SK-N-DZ (cell line): Measurements from ENCODE around the gene ARHGAP21.
A peak's percentile ranks its signal among the peaks of the same experiment; 100 is the strongest.
"Not testable (repeated sequence)": the region's sequence is repeated elsewhere in the genome, so short reads cannot be mapped to it uniquely, and the experiment has no call there.

ENCODE experiments used
- DNase-seq: peaks from one replicate; pipeline ENCODE4 v3.0.0-alpha.2; 2015; ENCODE audit warnings: low spot score

The ARHGAP21 gene

DNA sequence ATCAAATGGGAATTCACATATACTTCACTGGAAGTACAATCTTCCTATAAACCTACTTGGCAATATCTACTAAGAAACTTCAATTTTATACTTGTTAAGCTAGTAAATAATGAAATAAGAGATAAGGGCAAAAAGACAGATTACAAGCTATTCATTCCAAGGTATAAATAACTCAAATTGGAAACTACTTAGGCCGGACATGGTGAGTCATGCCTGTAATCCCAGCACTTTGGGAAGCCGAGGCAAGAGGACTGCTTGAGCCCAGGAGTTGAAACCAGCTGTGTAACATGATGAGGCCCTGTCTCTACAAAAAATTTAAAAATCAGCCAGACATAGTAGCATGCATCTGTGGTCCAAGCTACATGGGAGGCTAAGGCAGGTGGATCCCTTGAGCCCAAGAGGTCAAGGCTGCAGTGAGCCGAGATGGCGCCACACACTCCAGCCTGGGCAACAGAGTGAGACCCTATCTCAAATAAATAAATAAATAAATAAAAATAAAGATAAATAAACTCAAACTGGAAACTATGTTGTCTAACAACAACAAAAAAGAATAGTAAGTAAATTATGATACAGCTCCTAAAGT, 37.6 kb downstream of the ARHGAP21 start:
- no peak for DNase-seq

DNA sequence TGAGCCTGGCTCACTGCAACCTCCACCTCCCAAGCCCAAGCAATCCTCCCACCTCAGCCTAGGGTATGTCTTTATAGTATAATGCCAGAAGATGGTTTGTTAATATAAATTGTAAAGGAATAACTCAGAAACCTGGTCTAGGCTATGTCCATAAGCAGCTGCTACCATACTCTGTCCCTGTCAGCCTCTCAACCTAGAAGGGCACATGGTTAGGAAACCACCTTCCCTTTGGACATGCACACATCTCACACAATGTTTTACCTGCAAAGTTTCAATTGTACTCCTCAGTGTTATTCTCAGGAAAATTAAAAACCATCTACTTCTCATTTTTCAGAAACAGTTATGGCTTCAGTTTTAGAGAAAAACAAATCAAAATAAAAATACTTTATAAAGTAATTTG, 40.1 kb downstream of the ARHGAP21 start:
- DNase-seq = no peak

DNA sequence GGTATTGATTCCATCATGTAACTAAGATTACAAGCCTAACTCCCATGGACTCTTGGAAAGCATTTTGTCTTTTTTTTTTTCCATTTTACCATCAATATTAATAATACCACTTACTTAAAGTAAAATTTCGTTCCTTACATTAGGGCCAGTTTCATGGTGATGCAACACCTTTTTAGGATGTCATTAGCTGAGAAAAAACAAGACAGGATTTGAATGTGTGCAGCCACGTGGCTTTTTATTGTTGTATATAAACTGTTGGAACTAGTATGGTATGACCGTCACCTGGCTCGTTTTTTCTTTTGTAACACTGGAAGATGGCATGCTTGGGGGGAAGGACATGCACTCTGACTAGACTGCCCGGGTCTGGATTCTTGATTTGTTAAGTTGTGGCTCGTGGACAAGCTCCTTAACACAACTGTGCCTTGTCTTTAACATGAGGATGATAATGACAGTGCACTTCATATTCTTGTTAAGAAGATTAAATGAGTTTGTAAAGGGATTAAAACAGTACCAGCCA, 42.1 kb downstream of the ARHGAP21 start:
- no peak for DNase-seq

DNA sequence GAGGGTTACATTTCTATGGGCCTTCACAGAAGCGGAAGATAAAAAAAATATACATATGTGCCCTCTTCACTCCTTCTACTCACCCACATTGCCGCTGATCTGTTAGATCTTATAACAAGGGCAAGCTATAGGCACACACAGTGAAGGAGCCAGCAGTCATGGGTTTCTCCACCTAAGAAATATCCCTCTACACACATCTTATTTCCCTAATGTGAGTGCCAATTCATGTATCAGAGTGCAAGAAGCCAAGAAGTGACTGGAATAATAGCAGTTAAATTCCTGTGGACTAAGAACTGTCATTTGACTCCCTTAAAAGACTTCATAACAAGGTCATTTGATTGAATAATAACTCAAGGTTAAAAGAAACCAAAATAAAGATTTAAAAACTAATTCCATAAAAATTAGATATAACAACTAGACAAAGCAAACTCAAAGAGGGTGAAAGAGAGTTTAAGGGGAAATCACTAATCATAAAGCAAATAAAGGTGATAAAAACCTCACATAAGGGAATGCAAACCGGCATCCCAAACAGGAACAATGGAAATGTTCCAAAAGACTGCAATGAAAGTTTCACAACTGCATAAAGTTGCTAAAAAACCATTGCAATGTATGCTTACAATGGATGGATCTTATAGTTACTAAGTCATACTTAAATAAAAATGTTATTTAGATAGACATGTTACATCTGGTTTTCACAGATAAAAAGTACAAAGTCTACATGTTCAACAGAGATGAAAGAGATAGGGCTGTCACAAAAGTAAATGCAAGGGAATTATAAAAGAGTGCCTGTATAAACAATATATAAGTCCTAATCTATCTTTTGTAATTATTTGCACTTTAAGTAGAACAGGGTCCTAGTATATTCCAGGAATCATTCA, 42.8 kb downstream of the ARHGAP21 start:
- DNase-seq = no peak

DNA sequence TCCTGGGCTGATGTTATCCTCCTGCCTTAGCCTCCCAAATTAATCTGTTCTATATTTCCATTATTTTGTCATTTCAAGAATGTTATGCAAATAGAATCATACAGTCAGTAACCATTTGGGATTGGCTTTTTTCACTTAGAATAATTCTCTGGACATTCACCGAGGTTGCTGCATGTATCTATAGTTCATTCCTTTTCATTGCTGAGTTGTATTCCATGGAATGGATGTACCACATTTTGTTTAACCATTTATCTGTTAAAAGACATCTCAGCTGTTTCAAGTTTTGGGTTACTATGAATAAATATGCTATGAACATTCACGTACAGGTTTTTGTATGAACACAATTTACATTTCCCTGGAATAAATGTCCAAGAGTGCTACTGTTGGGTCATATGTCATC, 44.9 kb downstream of the ARHGAP21 start:
- no peak for DNase-seq

DNA sequence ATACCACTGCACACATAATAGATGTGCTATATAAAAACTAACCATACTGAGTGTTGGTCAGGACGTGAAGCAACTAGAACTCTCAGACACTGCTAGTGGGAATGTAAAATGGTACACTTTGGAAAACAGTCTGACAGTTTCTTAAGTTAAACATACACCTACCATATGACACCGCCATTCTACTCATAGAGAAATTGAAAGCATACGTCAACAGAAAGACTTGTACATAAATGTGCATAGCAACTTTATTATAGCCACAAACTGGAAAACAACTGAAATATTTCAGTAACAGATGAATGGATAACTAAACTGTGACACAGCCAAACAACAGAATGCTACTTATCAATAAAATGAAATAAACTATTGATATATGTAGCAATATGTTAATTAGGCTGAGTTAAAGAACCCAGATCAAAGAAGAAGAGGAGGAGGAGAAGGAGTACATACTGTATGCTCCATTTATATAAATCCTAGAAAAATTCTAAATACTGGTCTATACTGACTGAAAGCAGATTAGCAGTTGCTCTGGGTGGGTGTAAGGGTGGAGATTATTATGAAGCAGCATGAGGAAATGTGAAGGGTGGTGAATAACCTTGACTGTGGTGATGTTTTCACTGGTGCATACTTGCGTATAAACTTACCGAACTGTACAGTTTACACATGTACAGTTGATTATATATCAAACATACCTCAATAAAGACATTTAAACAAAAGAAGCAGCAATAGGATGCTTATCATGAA, 48.6 kb downstream of the ARHGAP21 start:
- DNase-seq = no peak

DNA sequence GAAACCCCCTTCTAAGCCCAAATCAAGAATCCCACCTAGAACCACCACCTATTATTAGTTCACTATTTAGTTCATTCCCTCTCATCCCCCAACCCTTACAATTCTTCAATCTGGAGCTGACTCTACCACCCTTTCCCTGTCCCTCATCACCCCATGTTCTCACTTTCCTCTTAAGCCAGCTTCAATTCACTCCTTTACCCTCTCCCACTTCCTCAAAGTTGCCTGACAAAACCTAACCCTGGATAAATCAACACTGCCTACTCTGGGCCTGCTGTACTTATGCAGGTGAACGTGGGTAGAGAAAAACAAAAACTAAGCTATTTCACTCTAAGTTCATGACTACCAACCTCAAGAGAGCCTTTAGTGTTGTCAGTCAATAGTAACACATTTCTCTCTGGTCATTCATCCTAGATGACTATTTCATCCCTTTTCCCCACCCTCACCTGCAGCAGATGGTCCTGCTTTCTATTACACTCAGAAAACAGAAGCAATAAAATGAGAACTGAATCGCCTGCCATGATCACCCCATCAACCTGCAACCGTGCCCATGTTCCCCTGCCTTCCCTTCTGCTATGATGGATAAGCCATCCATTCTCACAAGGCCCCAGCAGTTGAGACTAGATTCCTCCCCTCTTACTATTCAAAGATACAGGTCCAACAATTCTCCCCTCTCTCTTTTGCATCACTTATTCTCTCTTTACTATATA, 52.6 kb downstream of the ARHGAP21 start:
- DNase-seq = no peak

DNA sequence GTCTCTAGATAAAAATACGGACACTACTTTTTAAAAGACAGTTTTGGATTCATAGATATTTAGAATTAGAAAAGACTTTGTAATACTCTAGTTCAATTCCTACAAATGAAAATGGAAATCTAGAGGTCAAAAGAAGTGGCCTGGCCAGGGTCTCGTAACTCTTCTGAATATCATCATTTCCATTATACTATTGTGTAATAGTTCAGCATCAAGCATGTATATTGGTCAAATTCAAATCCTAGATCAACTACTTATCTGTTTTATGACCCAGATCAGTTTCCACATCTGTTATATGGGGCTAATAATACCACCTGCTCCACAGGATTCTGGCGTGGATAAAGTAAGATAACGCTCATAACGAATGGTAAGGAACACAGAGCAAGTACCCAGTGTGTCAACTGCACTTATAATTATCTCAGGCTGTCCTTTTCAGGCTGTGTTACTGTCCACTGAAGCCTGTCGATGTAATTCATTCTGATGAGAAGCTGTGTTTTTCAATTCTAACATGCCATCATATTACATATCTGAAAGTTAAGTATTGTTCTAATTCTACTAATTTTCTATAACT, 54.3 kb downstream of the ARHGAP21 start:
- DNase-seq = peak; percentile 1

DNA sequence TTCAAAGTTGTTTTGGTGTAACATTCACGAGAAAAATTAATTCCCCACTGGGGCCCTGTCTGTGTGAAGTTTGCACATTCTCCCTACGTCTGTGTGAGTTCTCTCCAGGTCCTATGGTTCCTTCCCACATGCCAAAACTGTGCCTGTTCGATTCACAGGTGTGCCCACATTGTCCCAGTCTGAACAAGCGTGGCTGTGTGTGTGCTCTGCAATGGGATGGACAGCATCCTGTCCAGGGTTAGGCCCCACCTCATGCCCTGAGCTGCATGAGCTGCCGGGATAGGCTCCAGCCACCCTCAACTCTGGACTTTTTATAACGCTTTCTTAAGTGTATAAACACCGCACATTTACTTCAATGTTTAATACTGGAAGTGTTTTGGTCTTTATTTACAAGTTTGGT, 55.4 kb downstream of the ARHGAP21 start:
- no peak for DNase-seq

DNA sequence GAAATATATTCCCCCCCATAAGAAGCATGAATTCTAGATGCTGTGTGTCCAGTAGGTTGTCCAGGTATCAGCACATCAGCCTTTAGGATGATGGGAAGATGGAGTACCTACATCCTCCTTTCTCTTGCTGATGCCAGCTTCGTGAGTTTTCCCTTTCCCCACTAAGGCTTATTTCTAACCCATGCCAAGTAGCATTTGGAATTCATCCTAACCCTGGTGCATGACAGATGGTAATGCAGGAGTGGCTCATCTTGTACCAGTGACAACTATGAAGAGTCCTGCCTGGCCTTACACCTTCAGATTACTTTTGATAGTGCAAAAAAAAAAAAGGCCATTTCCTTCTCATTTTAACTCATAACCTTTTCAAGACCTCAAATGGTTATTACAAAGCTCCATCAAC, 58.7 kb downstream of the ARHGAP21 start:
- DNase-seq = no peak

DNA sequence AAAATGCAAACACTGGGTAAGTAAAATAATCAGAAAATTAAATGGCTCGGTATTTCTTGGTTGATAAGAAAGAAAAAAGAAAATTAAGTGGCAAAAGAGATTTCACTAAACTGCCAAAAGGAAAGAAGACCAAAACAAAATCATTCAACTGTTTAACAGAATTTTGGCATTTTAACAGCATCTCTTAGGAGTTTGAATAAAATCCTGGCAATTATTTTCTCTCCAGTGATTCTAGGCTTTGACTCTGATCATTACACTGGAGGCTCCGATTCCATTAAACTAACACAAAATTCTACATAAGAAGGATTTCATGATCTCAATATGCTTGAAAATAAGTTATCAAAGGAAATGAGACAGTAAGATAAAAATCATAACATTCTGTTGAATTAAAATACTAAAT, 62.3 kb downstream of the ARHGAP21 start:
- no peak for DNase-seq

DNA sequence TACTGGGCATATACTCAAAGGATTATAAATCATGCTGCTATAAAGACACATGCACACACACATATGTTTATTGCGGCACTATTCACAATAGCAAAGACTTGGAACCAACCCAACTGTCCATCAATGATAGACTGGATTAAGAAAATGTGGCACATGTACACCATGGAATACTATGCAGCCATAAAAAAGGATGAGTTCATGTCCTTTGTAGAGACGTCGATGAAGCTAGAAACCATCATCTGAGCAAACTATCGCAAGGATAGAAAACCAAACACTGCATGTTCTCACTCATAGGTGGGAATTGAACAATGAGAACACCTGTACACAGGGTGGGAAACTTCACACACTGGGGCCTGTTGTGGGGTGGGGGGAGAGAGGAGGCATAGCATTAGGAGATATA, 65.4 kb downstream of the ARHGAP21 start:
- not testable (repeated sequence) for DNase-seq

DNA sequence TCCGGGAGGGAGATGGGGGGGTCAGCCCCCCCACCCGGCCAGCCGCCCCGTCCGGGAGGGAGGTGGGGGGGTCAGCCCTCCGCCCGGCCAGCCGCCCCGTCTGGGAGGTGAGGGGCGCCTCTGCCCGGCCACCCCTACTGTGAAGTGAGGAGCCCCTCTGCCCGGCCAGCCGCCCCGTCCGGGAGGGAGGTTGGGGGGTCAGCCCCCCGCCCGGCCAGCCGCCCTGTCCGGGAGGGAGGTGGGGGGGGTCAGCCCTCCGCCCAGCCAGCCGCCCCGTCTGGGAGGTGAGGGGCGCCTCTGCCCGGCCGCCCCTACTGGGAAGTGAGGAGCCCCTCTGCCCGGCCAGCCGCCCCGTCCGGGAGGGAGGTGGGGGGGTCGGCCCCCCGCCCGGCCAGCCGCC, 67.4 kb downstream of the ARHGAP21 start:
- DNase-seq = not testable (repeated sequence)

DNA sequence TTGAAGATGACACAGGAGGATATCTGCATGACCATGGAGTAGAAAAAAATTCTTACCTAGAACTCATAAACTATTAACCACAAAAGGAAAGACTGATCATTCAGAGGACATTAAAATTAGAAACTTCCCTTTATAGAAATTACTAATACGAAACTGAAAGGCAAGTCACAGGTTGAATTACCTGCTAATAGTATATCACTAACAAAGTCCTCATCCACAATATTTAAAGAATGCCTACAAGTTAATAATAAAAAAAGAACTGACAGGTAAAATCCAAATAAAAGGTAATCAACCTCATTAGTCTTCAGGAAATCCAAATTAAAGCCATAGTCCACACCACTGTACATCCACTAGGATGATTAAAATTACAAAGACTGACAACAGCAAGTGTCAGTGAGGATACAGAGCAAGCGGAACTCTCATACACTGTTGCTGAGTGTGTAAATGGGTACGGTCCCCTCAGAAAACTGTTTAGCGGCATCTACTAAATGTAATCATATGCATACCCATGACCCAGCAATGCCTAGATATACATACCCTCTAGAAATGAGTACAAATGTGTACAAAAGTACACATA, 71.2 kb downstream of the ARHGAP21 start:
- no peak for DNase-seq

DNA sequence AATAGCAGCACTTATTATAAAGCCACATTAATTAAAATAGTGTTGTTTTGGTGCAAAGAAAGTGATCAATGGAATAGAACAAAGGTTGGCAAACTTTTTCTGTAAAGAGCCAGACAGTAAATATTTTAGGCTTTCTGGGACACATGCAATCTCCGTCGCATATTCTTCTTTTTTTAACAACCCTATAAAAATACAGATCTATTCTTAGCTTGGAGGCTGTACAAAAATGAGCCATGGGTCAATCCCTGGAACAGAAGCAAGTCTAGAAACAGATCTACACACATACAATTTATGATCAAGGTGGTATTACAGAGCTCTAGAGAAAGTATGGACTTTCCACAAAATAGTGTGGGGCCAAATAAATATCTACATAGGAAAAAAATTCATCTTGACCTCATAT, 71.8 kb downstream of the ARHGAP21 start:
- no peak for DNase-seq

DNA sequence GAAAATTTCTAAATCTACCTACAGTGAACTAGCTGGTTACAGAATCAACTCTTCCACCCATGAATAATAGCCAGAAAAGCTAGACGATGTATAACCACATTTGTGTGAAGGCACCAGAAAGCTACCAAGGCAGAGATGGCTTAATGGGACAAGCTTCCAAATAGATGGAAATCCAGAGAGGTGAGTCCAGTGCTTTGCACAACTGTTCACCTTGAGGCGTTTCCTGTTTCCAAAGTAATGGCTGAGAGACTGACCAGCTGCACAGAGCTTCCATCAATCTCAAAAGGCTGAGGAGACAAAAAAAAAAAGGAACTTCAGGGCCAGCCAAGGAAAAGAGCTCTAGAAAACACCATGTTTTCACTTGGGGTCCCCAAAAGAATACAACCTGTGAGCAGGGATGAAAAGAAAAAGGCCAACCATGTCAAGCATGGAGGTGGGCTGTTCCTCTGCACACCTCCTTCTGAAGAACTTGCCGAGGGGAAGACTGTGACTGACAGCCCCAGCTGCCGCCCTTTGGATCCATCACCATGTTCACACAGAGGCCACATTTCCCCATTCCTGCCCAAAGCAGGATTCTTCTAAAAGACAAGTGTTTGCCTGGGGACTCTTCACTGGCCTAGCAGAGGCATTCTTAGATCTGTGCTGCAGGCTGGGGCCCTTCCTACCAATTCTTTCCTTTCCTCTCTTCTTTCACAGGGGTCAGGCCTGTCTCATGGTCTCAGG, 72.9 kb downstream of the ARHGAP21 start:
- DNase-seq = no peak

DNA sequence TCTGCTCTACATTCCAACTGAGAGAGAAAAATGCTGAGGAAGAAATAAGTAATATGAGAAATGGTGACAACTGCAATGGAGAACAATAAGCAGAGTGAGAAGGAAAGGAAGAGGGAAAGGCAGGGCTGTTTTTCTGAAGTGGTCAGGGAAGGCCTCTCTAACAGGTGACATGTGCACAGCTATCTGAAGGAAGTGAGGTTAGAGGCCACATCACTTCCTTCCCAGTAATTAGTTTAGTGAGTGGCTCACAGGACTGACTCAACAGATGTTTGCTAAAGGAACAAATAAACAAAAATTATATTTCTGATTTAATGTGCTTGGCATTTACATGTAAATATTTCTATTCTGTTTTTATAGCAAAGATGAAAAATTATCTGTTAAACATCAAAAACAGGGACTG, 77.9 kb downstream of the ARHGAP21 start:
- no peak for DNase-seq

DNA sequence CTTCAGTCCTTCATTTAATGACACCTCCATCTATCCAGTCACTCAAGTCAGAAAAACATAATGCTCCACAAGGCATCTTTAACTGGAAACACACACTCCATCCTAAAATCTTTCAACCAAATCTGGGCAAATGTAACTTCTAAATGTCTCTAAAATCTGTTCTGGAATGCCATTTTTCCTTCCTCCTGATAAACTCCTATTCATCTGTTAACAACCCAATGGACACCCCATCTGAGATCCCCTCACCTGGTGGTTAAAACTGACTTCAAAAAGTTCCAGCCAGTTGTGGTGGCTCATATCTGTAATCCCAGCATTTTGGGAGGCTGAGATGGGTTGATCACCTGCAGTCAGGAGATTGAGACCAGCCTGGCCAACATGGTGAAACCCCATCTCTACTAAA, 78.7 kb downstream of the ARHGAP21 start:
- no peak for DNase-seq

DNA sequence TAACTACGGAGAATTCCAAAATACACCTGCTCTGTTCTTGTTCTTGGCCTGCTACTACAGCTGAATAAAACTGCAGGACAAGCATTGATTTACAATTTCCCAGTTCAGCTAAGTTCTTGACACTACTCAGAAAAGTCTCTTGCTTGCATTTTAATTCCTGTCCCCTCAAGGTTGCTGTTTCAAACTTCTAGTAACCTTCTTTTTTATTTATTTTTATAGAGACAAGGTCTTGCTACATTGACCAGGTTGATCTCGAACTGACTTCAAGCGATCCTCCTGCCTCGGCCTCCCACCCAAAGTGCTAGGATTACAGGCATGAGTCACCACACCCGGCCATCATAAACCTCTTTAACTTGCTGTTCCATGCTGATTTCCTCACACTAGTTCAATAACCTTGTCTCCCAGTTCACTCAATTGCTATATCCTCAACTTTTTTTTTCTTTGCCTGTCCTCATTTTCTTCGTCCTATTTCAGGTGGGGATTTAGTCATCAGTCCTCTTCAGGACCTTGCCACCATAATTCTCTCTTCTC, 79.9 kb downstream of the ARHGAP21 start:
- DNase-seq = no peak
